DND-41 (cell line): ENCODE measurements around the gene GLIPR1L2.

Source experiments
- CTCF ChIP-seq: IDR thresholded peaks from 2 replicates; pipeline ENCODE4 v1.5.1; 2012; ENCODE audit warnings: borderline replicate concordance, low read length, moderate library complexity, mild to moderate bottlenecking; ENCODE audit not compliant: poor library complexity, severe bottlenecking; ENCODE audit errors: extremely low read depth
- EZH2 ChIP-seq: IDR thresholded peaks from 3 replicates; pipeline ENCODE4 v1.6.1; 2012; ENCODE audit warnings: borderline replicate concordance, low read depth, mild to moderate bottlenecking, moderate library complexity, low read length, inconsistent platforms; ENCODE audit not compliant: severe bottlenecking

GRCh38 chr12:75439048-75439447 is 48.2 kb downstream of the GLIPR1L2 start:
- no peak for TF ChIP-seq CTCF
- no peak for TF ChIP-seq EZH2
